ENCODE measurements around the gene WBP1L. TPM values are rescaled to one million over a fixed set of nuclear protein-coding genes. Genes with fewer than 3 reads are reported as not detected.
"Not testable (repeated sequence)": the region's sequence is repeated elsewhere in the genome, so short reads cannot be mapped to it uniquely, and the experiment has no call there.

The WBP1L gene
- total RNA-seq, 1 donor from 2014 or later: 79.7 TPM

DNA sequence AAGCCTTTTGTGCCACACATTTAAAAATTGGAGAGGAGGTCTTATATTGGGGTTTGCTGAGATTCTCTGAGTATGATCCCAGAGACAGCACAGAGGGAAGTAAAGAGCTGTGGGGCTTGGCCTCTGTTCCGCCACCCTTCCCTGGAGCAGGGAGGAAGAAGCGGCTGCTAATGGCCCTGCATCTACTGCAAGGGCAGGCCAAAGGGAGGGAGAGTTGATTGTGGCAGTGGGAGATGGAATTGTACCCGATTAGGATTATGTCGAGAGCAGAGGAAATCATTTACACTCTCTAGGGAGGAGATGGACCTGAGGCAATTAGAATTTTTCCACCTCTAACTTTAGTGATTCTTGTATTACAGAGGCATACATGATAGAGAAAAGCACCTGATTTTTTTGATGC, 64.6 kb downstream of the WBP1L start:
- DNase-seq (ENCODE audit: low read depth): no peak

DNA sequence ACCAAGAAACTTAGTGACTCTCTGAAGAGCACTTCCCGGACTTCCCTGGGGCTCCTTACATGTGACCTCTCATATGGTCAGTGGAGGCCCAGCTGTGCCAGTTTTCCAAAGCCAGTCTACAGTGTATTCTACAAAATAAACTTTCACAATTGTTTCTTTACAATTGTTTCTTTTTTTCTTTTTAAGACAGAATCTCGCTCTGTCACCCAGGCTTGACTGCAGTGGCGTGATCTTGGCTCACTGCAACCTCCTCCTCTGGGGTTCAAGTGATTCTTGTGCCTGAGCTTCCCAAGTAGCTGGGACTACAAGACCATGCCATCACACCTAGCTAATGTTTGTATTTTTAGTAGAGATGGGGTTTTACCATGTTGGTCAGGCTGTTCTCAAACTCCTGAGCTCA, 67.6 kb downstream of the WBP1L start:
- no peak for DNase-seq (ENCODE audit: low read depth)

GRCh38 chr10:102812231-102812876, 68.6 kb downstream of the WBP1L start:
- DNase-seq (ENCODE audit: low read depth): no peak

DNA sequence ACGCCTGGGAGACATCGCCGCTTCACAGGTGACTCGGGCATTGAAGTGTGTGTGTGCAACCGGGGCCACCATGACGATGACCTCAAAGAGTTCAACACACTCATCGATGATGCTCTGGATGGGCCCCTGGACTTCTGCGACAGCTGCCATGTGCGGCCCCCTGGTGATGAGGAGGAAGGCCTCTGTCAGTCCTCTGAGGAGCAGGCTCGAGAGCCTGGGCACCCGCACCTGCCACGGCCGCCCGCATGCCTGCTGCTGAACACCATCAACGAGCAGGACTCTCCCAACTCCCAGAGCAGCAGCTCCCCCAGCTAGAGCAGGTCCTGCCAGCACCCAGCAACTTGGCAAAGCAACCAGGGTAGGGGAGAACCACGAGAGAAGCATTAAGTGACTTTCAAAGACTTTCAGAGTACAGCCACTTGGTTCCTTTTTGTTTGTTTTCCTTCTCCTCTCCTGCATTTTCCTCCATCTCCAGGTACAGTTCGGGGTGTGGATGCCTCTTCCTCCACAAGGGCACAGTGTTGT, 69.3 kb downstream of the WBP1L start:
- no peak for DNase-seq (ENCODE audit: low read depth)

DNA sequence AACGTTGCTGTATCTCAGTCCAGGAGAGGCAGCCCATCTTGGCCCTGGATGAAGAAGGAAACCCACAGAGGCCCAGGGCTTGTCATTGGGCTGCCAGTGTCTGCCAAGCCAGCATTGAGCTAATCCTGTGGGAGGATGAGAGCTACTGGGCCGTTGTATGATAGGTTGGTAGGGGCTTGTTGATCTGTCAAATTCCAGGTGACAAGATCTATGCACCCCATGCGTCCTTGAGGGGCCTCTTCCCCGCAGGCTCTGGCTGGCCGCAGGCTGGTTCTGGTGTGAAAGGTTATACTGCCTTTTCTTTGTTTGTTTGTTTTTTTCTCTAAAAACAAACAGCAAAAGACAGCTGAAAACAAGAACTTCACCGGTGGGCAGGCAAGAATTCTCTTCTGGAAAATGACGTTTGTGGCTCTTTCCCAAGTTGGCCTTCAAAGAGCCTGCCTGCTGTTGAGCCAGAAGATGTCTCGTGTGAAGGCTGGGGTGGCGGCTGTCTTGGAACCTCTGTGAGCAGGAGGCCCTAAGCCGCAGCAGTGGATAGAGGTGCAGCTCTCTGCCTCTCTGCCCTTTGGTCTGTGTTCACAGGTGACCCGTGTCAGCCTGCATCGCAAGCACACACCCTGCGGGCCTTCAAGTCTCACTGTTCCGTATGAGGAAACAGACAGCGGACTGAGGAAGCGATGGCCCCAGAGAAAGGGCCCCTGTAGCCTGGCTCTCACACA, 70.1 kb downstream of the WBP1L start:
- DNase-seq (ENCODE audit: low read depth): peak; percentile 45

- peak; percentile 60 for DNase-seq (ENCODE audit: low read depth)
Observed at GRCh38 chr10:102814453-102814871, 70.7 kb downstream of the WBP1L start.

GRCh38 chr10:102814873-102815661, 71.3 kb downstream of the WBP1L start:
- DNase-seq (ENCODE audit: low read depth): peak; percentile 21

DNA sequence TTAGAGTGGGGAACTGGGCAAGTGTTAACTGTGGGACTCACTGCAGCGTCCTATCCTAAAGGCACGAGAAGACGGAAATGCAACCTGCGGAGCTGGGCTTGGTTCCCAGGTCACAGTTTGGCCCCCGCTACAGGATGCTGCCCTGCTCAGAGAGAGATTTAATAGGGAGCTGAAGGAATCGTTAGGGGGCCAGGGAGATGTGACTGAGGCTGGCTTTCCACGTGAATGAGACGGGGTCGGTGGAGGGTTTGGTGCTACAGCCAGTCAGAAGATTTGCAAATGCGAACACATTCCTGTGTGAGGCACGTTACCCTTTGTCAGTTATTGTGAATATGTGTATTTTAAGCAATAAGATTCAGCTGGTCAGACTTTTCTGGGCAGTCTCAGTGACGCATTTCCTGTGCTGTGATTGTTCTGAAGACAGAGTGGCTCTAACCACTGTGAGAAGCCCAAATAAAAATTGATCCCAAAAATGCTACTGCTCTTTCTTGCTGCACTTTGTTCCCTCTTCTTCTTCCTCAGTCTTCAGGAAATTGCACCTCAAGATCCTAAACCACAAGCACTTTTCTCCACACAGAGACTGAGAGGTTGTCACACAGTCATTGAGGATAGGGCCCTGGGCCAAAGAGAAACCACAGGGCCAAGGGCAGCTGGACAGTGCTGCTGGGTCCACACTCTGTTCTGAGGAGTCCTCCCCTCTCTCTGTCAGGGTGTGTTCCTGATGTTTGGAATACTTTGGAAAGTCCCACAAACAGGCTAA, 72.2 kb downstream of the WBP1L start:
- peak; percentile 15 for DNase-seq (ENCODE audit: low read depth)

GRCh38 chr10:102817175-102817574, 73.4 kb downstream of the WBP1L start:
- DNase-seq (ENCODE audit: low read depth): no peak

GRCh38 chr10:102819054-102819453, 75.3 kb downstream of the WBP1L start:
- DNase-seq (ENCODE audit: low read depth): no peak

GRCh38 chr10:102820008-102820407, 76.3 kb downstream of the WBP1L start:
- DNase-seq (ENCODE audit: low read depth): not testable (repeated sequence)

- DNase-seq (ENCODE audit: low read depth): no peak
Observed at GRCh38 chr10:102822222-102822621, 78.5 kb downstream of the WBP1L start.

GRCh38 chr10:102824664-102825063, 80.9 kb downstream of the WBP1L start:
- no peak for DNase-seq (ENCODE audit: low read depth)

- DNase-seq (ENCODE audit: low read depth): no peak
Observed at GRCh38 chr10:102826148-102826796, 82.5 kb downstream of the WBP1L start.

- no peak for DNase-seq (ENCODE audit: low read depth)
Observed at GRCh38 chr10:102827597-102827975, 83.8 kb downstream of the WBP1L start.

DNA sequence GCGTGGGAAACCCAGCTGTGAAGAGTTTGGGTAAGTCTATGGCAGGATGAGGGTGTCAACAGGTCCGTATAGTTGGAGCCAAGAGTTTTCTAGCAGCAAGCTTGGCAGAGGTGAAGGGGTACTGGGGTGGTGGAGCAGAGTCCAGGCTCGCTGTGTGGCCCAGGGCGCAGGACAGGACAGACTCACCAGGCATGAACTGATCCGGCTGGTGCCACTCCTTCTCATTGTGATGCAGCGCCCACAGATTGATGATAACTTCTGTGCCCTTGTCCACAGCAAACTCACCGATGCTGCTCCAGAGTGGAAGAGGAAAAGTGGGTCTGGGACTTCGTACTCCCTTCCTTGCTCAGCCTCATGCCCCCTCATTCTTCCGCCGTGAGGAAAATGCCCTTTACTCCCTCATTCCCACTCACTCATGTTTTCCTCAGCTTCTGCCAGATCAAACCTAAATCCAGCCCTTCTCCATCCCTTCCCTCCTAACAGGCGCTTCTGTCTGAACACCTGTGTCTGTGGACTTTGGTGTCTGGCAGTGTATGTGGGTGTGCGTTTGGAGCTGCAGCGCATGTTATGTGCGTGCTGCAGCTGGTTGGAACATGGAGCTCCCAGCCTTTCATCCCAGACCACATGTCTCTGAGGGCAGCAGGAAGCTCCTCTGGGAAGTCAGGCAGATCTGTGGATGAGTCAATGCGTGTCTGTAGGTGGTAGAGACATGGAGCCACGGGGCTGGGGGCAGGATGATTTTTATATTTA, 87.7 kb downstream of the WBP1L start:
- DNase-seq (ENCODE audit: low read depth): no peak

DNA sequence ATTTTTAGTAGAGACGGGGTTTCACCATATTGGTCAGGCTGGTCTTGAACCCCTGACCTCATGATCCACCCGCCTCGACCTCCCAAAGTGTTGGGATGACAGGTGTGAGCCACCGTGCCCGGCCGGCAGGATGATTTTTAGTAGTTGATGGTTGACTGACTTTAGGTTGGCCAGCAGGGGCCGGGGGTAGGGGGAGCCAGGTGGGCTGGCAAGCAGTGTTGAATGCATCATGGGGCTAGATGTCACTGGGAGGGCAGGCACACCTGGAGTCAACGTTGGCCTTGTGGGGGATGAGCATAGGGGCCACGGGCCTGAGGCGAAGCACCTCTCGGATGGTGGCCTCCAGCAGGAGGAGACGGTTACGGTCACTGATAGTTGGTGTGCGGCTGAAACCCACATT, 88.5 kb downstream of the WBP1L start:
- no peak for DNase-seq (ENCODE audit: low read depth)

GRCh38 chr10:102832987-102833386, 89.2 kb downstream of the WBP1L start:
- DNase-seq (ENCODE audit: low read depth): no peak

DNA sequence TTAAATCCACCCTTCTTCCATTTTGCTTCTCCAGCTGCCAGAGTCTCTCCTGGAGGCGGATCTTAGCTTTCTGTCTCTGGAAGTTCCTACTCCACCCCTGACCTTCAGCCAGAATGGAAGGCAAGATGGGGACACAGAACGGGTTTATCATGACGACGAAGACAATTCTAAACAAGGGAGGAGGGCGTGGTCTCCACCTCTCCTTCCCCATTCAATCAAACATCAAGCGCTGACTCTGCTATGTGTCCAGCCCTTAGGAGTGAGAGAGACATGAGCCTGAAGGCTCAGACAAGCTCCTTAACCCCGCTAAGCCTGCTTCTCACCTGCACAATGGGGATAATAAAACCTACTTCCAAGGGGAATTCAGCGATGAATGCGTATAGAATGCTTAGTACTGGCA, 90.4 kb downstream of the WBP1L start:
- no peak for DNase-seq (ENCODE audit: low read depth)

DNA sequence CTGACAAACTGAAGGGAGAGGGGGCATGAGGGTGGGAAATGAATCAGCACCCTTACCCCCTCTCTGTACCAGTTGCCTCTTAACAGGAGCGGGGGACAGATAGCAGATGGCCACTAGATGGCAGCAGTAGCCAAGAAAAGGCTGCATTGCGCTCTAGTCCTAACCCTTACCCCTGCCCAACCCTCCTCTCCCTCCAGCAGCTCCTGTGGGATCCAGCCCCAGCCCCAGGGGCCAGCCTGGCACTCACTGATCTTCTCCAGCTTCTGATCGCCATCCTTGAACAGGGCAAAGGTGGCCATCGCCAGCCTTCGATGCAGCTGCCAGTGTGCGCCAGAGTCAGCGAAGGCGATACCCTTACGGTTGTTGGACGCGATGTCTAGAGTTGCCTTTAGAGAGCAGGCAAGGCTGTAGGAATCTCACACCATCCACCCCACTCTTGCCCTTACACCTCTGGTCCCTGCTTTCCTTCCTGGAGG, 91.3 kb downstream of the WBP1L start:
- peak; percentile 53 for DNase-seq (ENCODE audit: low read depth)

All from renal cortical epithelial cell (primary cell).